Aorta (tissue), 5 donors: ENCODE data around the gene DGKG. TPM values are rescaled to one million over a fixed set of nuclear protein-coding genes. Genes with fewer than 3 reads are reported as not detected.

Experiments
- ATAC-seq: fragments of 200-7000 bp; cut with Tn5 transposase; one replicate; pipeline ENCODE4 v1.9.1; 2022; ENCODE audit warnings: moderate library complexity; ENCODE audit not compliant: low FRiP score
- DNase-seq, 2 donors: peaks; one replicate each; pipeline ENCODE4 v3.0.0-alpha.2; 2020
- H3K27ac ChIP-seq, 2 donors: one replicate each; pipeline ENCODE4 v1.5.1; 2013; ENCODE audit warnings: low read length in 2 of 2, mild to moderate bottlenecking in 2 of 2, moderate library complexity in 2 of 2, control low read depth in 1 of 2, inconsistent platforms in 1 of 2, low read depth in 1 of 2
- H3K27me3 ChIP-seq, 2 donors: one replicate each; pipeline ENCODE4 v1.6.1; 2013; ENCODE audit warnings: control low read depth in 1 of 2, low read length in 1 of 2, mild to moderate bottlenecking in 1 of 2, moderate library complexity in 1 of 2; ENCODE audit not compliant: insufficient read depth in 2 of 2, control insufficient read depth in 1 of 2
- H3K36me3 ChIP-seq, 2 donors: one replicate each; pipeline ENCODE4 v1.6.1; 2013; ENCODE audit warnings: control low read depth in 1 of 2, low read length in 1 of 2, mild to moderate bottlenecking in 1 of 2; ENCODE audit not compliant: insufficient read depth in 2 of 2, control insufficient read depth in 1 of 2
- H3K4me1 ChIP-seq, 2 donors: one replicate each; pipeline ENCODE4 v1.6.1; 2013; ENCODE audit warnings: low read length in 2 of 2, control low read depth in 1 of 2, mild to moderate bottlenecking in 1 of 2, moderate library complexity in 1 of 2; ENCODE audit not compliant: insufficient read depth in 2 of 2, control insufficient read depth in 1 of 2
- H3K4me3 ChIP-seq, 2 donors: one replicate each; pipeline ENCODE4 v1.5.1; 2013; ENCODE audit warnings: low read length in 2 of 2, control low read depth in 1 of 2, mild to moderate bottlenecking in 1 of 2
- H3K9me3 ChIP-seq: one replicate; pipeline ENCODE4 v1.6.1; 2013; ENCODE audit warnings: mild to moderate bottlenecking, low read length; ENCODE audit not compliant: control insufficient read depth
- WGBS, 2 donors: extraction: QIAGEN DNeasy Blood & Tissue Kit; methylation state at CpG; one replicate each; pipeline ENCODE4 v1.1.7; 2013; 5-methylcytosine and 5-hydroxymethylcytosine counted together
- intact Hi-C, 2 donors: fragments of 100-400 bp; cut with DNase I; formaldehyde crosslinking; loops; one replicate each; pipeline versions ENCODE4 v1.14.2 to v1.15.0; 2022
- polyA plus RNA-seq, 2 donors: library from polyadenylated mRNA; stranded (reverse); fragments of 200-250 nt; gene quantifications; one replicate each; pipeline ENCODE4 v1.2.3, GENCODE V29; 2013
- total RNA-seq, 2 donors: library from RNA; stranded (reverse); fragmentation: NEBNext Ultra II Directional; extraction: Animal tissue kit (Norgen Biotek cat#: 25700); gene quantifications; one replicate each; pipeline ENCODE4 v1.2.1, GENCODE V29; 2021
- donor health status: healthy with polysubstance abuse.
- donor health status: Bipolar disorder and iron deficiency.
- donor health status: DM: no; HTN: no; CAD: no.
- donor health status: DM: no; HTN: no; CAD: no.
- donor health status: DM: yes; HTN: yes; CAD: no.

DGKG gene
- total and polyA plus RNA-seq, 4 donors = 0.95 to 37.1 (median 7.4) TPM

GRCh38 chr3:186105543-186105942 is 256.5 kb downstream of the DGKG start:
- ATAC-seq = no peak
- H3K27ac ChIP-seq = no peak overlapping the region
- no peak overlapping the region for H3K4me3 ChIP-seq
- no peak for DNase-seq
- H3K27me3 ChIP-seq = no peaks in the 10 kb centered on the region
- WGBS, 2 donors = 88 to 92% methylated on average over 6 of the region's 6 CpGs
- H3K36me3 ChIP-seq = peaks cover 0 to 1% of the 10 kb centered on the region in 2 donors
- intact Hi-C loops = loop anchor here (5.0 kb wide), 2 partner anchors 123 to 132 kb away; no protein-coding TSS in a partner anchor
- H3K9me3 ChIP-seq = no peaks in the 10 kb centered on the region
- H3K4me1 ChIP-seq = no peaks in the 10 kb centered on the region

DNA sequence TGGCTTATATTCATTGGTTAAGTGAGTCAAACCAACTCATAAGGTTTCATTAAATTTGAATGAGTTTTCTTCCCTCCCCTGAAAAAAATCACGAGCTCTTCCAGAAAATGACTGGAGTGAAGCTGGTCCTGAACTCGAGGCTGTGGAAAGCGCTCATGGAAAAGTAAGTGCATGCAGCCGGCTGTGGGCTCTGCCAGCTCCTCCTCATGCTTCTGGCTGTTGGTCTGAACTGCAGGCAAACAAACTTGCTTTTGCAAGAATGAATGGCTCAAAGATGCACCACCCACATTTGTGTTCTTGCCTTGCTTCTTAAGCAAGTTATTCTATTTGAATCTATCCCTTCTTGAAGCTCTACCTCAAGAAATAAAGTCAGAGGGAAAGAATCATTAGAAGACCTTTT is 259.3 kb downstream of the DGKG start:
- no peak for ATAC-seq
- WGBS, 2 donors = 85 to 86% methylated on average over 4 of the region's 4 CpGs

GRCh38 chr3:186100398-186100797 is 261.6 kb downstream of the DGKG start:
- Histone ChIP-seq H3K9me3 (no peaks in the 10 kb centered on the region), H3K4me1 (no peaks in the 10 kb centered on the region), H3K27me3 (no peaks in the 10 kb centered on the region), H3K27ac (no peak overlapping the region), H3K4me3 (no peak overlapping the region), H3K36me3 (peaks cover 0 to under 1% of the 10 kb centered on the region in 2 donors)
- WGBS, 2 donors = 95% methylated on average over 3 of the region's 3 CpGs
- DNase-seq (no peak), ATAC-seq (no peak)
- intact Hi-C loops = no loop called here

More for the DNA sequence above, 259.3 kb downstream of the DGKG start:
- Histone ChIP-seq H3K36me3 (peaks cover 0 to 1% of the 10 kb centered on the region in 2 donors), H3K27me3 (no peaks in the 10 kb centered on the region), H3K27ac (no peak overlapping the region), H3K4me3 (no peak overlapping the region), H3K4me1 (no peaks in the 10 kb centered on the region), H3K9me3 (no peaks in the 10 kb centered on the region)
- DNase-seq = peak in 1 of 2 donors; percentile 55
- intact Hi-C loops = no loop called here

DNA sequence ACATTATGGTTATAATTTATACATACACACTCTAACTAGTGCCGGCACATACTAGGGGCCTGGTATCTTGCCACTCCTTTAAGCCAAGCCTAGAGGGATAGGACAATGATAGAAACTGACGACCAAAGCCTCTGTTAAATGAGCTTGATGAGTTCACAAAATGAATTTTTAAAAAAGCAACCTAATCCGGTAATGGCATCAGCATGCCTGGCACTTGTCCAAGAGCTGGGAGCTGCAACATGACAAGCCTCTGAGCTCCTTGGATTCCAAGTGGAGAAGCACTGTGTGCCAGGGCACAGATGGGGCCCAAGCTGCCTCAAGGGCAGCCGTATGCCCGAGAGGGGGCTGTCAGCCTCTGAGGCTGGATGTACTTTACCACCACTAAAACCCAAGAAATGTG is 262.9 kb downstream of the DGKG start:
- Histone ChIP-seq H3K36me3 (no peaks in the 10 kb centered on the region), H3K27me3 (no peaks in the 10 kb centered on the region), H3K4me3 (no peak overlapping the region), H3K4me1 (no peaks in the 10 kb centered on the region), H3K27ac (no peak overlapping the region), H3K9me3 (no peaks in the 10 kb centered on the region)
- ATAC-seq = peak; percentile 47
- peak; percentile 76 to 82 for DNase-seq
- WGBS, 2 donors = 30 to 33% methylated on average over 5 of the region's 5 CpGs
- intact Hi-C loops = no loop called here

DNA sequence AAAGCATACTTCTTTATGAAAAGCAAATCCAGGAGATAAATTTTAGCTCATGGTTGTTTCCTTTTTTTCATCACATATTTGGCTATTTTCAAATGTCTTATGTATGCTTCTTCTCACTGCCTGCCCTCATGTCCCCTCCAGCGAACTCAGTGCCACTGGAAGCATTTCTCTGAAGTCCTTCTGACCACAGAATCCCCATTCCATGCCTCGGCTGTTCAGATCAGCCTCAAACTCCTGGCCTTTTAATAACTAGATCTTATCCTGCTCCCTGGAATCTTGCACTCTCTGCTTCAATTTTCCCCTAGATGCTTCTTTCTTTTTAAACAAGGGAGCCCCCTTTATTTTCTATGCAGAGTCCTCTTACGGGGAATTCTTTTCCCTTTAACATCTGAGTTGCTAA is 263.3 kb downstream of the DGKG start:
- no peaks in the 10 kb centered on the region for H3K4me1 ChIP-seq
- no peak for DNase-seq
- no peak overlapping the region for H3K27ac ChIP-seq
- intact Hi-C loops = no loop called here
- no peak overlapping the region for H3K4me3 ChIP-seq
- WGBS, 2 donors = 75 to 76% methylated on average over 3 of the region's 3 CpGs
- no peaks in the 10 kb centered on the region for H3K9me3 ChIP-seq
- no peaks in the 10 kb centered on the region for H3K36me3 ChIP-seq
- no peaks in the 10 kb centered on the region for H3K27me3 ChIP-seq
- no peak for ATAC-seq

- intact Hi-C loops = no loop called here
- no peaks in the 10 kb centered on the region for H3K4me1 ChIP-seq
- peak overlapping the region in 1 of 2 donors; percentile 32 for H3K27ac ChIP-seq
Observed at GRCh38 chr3:186097663-186098451, 264.2 kb downstream of the DGKG start.

GRCh38 chr3:186097317-186097662 is 264.7 kb downstream of the DGKG start:
- whole genome bisulfite sequencing, 2 donors = 34 to 45% methylated on average over 4 of the region's 4 CpGs
- H3K27ac ChIP-seq = no peak overlapping the region
- no peaks in the 10 kb centered on the region for H3K36me3 ChIP-seq
- H3K4me1 ChIP-seq = no peaks in the 10 kb centered on the region
- H3K4me3 ChIP-seq = no peak overlapping the region
- DNase-seq = no peak
- intact Hi-C loops = no loop called here
- ATAC-seq = no peak
- no peaks in the 10 kb centered on the region for H3K27me3 ChIP-seq
- no peaks in the 10 kb centered on the region for H3K9me3 ChIP-seq

More at GRCh38 chr3:186097663-186098451, 264.2 kb downstream of the DGKG start:
- Histone ChIP-seq H3K27me3 (no peaks in the 10 kb centered on the region), H3K4me3 (peak overlapping the region; percentile 18 to 53), H3K9me3 (no peaks in the 10 kb centered on the region), H3K36me3 (no peaks in the 10 kb centered on the region)
- WGBS, 2 donors = 0% methylated on average over 16 of the region's 16 CpGs
- ATAC-seq = peak; percentile 79
- DNase-seq = peak; percentile 58 to 75
